Kidney glomerular epithelial cell (primary cell): ENCODE results near the gene RNF144B.
"Not testable (repeated sequence)": the region's sequence is repeated elsewhere in the genome, so short reads cannot be mapped to it uniquely, and the experiment has no call there.

Experiments used
- DNase-seq: peaks from one replicate; lab custom pipeline; 2025; lab: John Stamatoyannopoulos, UW

The RNF144B gene

GRCh38 chr6:18444111-18444510 lies 57.0 kb downstream of the RNF144B start:
- no peak for DNase-seq

GRCh38 chr6:18445228-18445627 lies 58.1 kb downstream of the RNF144B start:
- no peak for DNase-seq

GRCh38 chr6:18446771-18447170 lies 59.6 kb downstream of the RNF144B start:
- DNase-seq: no peak

GRCh38 chr6:18447552-18447951 lies 60.4 kb downstream of the RNF144B start:
- DNase-seq: no peak

GRCh38 chr6:18451756-18452155 lies 64.6 kb downstream of the RNF144B start:
- no peak for DNase-seq

GRCh38 chr6:18454446-18454845 lies 67.3 kb downstream of the RNF144B start:
- no peak for DNase-seq

GRCh38 chr6:18457065-18457737 lies 70.1 kb downstream of the RNF144B start:
- no peak for DNase-seq

- DNase-seq: not testable (repeated sequence)
These were observed 70.9 kb downstream of the RNF144B start for GRCh38 chr6:18458086-18458485.

- no peak for DNase-seq
These were observed 76.3 kb downstream of the RNF144B start for GRCh38 chr6:18463429-18463828.

GRCh38 chr6:18464176-18464575 lies 77.0 kb downstream of the RNF144B start:
- DNase-seq: no peak

GRCh38 chr6:18465410-18466154 lies 78.4 kb downstream of the RNF144B start:
- DNase-seq: no peak

GRCh38 chr6:18467741-18468502 lies 80.8 kb downstream of the RNF144B start:
- no peak for DNase-seq

- no peak for DNase-seq
These were observed 81.3 kb downstream of the RNF144B start for GRCh38 chr6:18468503-18468843.

- no peak for DNase-seq
These were observed 82.4 kb downstream of the RNF144B start for GRCh38 chr6:18469536-18469935.

GRCh38 chr6:18471232-18471964 lies 84.2 kb downstream of the RNF144B start:
- DNase-seq: no peak

GRCh38 chr6:18472941-18473340 lies 85.8 kb downstream of the RNF144B start:
- DNase-seq: no peak

GRCh38 chr6:18473755-18474154 lies 86.6 kb downstream of the RNF144B start:
- no peak for DNase-seq

GRCh38 chr6:18477301-18477941 lies 90.3 kb downstream of the RNF144B start:
- DNase-seq: peak; percentile 92

- no peak for DNase-seq
These were observed 91.5 kb downstream of the RNF144B start for GRCh38 chr6:18478610-18479009.

GRCh38 chr6:18481870-18482269 lies 94.7 kb downstream of the RNF144B start:
- peak; percentile 45 for DNase-seq

- no peak for DNase-seq
These were observed 98.7 kb downstream of the RNF144B start for GRCh38 chr6:18485660-18486435.
